ENCODE results near the gene ADAMTSL1. TPM values are rescaled to one million over a fixed set of nuclear protein-coding genes. Genes with fewer than 3 reads are reported as not detected.

ADAMTSL1 gene
- total RNA-seq, 2 donors from 2014 or later: 1.5 TPM; not detected in 1

GRCh38 chr9:18888290-18888689, 414.3 kb downstream of the ADAMTSL1 start:
- no peak overlapping the region for H3K4me3 Mint-ChIP-seq

GRCh38 chr9:18889550-18889949, 415.6 kb downstream of the ADAMTSL1 start:
- H3K36me3 ChIP-seq (ENCODE audit: control insufficient read depth, insufficient read depth, low read length): no peaks in the 10 kb centered on the region
- TF ChIP-seq CTCF (conservative IDR thresholded peaks at IDR 0.05): no peak
- WGBS, 2 experiments (ENCODE audit: insufficient coverage in 1 of 2, insufficient read length in 1 of 2): 93 to 96% methylated on average over 5 to 12 of the region's 12 CpGs
- no peak overlapping the region for H3K27ac ChIP-seq (ENCODE audit: low read depth, low read length)
- no peaks in the 10 kb centered on the region for H3K9me3 ChIP-seq (ENCODE audit: control insufficient read depth, low read length)
- no peak overlapping the region for H3K4me3 ChIP-seq (ENCODE audit: low read length)
- Mint-ChIP-seq H3K4me1 (no peaks in the 10 kb centered on the region), H3K27me3 (ENCODE audit: insufficient read depth) (peaks cover 1% of the 10 kb centered on the region), H3K27ac (no peak overlapping the region), H3K4me3 (no peak overlapping the region), H3K9me3 (peaks cover under 1% of the 10 kb centered on the region), H3K36me3 (ENCODE audit: low read depth) (no peaks in the 10 kb centered on the region)
- no peaks in the 10 kb centered on the region for H3K4me1 ChIP-seq (ENCODE audit: control insufficient read depth, insufficient read depth, low read length)
- H3K9ac ChIP-seq (ENCODE audit: extremely low read depth, low read length, poor library complexity, severe bottlenecking): no peak overlapping the region
- no peaks in the 10 kb centered on the region for H3K27me3 ChIP-seq (ENCODE audit: control insufficient read depth, insufficient read depth, low read length, poor library complexity, severe bottlenecking)
- no peak for DNase-seq

More at GRCh38 chr9:18888290-18888689, 414.3 kb downstream of the ADAMTSL1 start:
- Histone ChIP-seq H3K4me1 (ENCODE audit: control insufficient read depth, insufficient read depth, low read length) (no peaks in the 10 kb centered on the region), H3K27me3 (ENCODE audit: control insufficient read depth, insufficient read depth, low read length, poor library complexity, severe bottlenecking) (no peaks in the 10 kb centered on the region), H3K9ac (ENCODE audit: extremely low read depth, low read length, poor library complexity, severe bottlenecking) (no peak overlapping the region), H3K4me3 (ENCODE audit: low read length) (no peak overlapping the region), H3K27ac (ENCODE audit: low read depth, low read length) (no peak overlapping the region), H3K9me3 (ENCODE audit: control insufficient read depth, low read length) (peaks cover 2% of the 10 kb centered on the region), H3K36me3 (ENCODE audit: control insufficient read depth, insufficient read depth, low read length) (no peaks in the 10 kb centered on the region)
- peaks cover 1% of the 10 kb centered on the region for H3K27me3 Mint-ChIP-seq (ENCODE audit: insufficient read depth)
- no peak for DNase-seq
- no peaks in the 10 kb centered on the region for H3K36me3 Mint-ChIP-seq (ENCODE audit: low read depth)
- WGBS, 2 experiments (ENCODE audit: insufficient coverage in 1 of 2, insufficient read length in 1 of 2): 95 to 100% methylated on average over 1 of the region's 1 CpG
- no peak overlapping the region for H3K27ac Mint-ChIP-seq
- H3K9me3 Mint-ChIP-seq: peaks cover 3% of the 10 kb centered on the region
- H3K4me1 Mint-ChIP-seq: no peaks in the 10 kb centered on the region
- no peak for TF ChIP-seq CTCF (conservative IDR thresholded peaks at IDR 0.05)

- H3K9me3 Mint-ChIP-seq: peaks cover 5% of the 10 kb centered on the region
- no peak overlapping the region for H3K4me3 ChIP-seq (ENCODE audit: low read length)
- no peaks in the 10 kb centered on the region for H3K36me3 Mint-ChIP-seq (ENCODE audit: low read depth)
- H3K4me3 Mint-ChIP-seq: no peak overlapping the region
- H3K36me3 ChIP-seq (ENCODE audit: control insufficient read depth, insufficient read depth, low read length): no peaks in the 10 kb centered on the region
- peaks cover 6% of the 10 kb centered on the region for H3K9me3 ChIP-seq (ENCODE audit: control insufficient read depth, low read length)
- no peak overlapping the region for H3K9ac ChIP-seq (ENCODE audit: extremely low read depth, low read length, poor library complexity, severe bottlenecking)
- TF ChIP-seq CTCF (conservative IDR thresholded peaks at IDR 0.05): no peak
- H3K27ac Mint-ChIP-seq: no peak overlapping the region
- H3K4me1 ChIP-seq (ENCODE audit: control insufficient read depth, insufficient read depth, low read length): no peaks in the 10 kb centered on the region
- WGBS, 2 experiments (ENCODE audit: insufficient coverage in 1 of 2, insufficient read length in 1 of 2): 92 to 100% methylated on average over 3 of the region's 4 CpGs
- H3K27ac ChIP-seq (ENCODE audit: low read depth, low read length): no peak overlapping the region
- no peaks in the 10 kb centered on the region for H3K27me3 ChIP-seq (ENCODE audit: control insufficient read depth, insufficient read depth, low read length, poor library complexity, severe bottlenecking)
- H3K27me3 Mint-ChIP-seq (ENCODE audit: insufficient read depth): peaks cover 1% of the 10 kb centered on the region
- H3K4me1 Mint-ChIP-seq: no peaks in the 10 kb centered on the region
- no peak for DNase-seq
Measured at GRCh38 chr9:18890372-18890771, 416.4 kb downstream of the ADAMTSL1 start.

All from endodermal cell (in vitro differentiated cells).